Mesenteric fat pad (tissue), 1 donor: Measurements from ENCODE around the gene LDLRAD3. TPM values are rescaled to one million over a fixed set of nuclear protein-coding genes. Genes with fewer than 3 reads are reported as not detected.

Experiments
- DNase-seq: peaks from one replicate; pipeline ENCODE4 v3.0.0-alpha.2; 2020; ENCODE audit warnings: low spot score
- total RNA-seq: library from RNA; stranded (reverse); fragmentation: NEBNext Ultra II Directional; extraction: Animal tissue kit (Norgen Biotek cat#: 25700); gene quantifications from one replicate; pipeline ENCODE4 v1.2.1, GENCODE V29; 2021
- donor health status: DM: yes; HTN: yes; CAD: no.

LDLRAD3 gene
- total RNA-seq, 1 donor from 2014 or later: 69.2 TPM

GRCh38 chr11:36071917-36072500, 128.1 kb downstream of the LDLRAD3 start:
- no peak for DNase-seq

GRCh38 chr11:36073411-36074203, 129.7 kb downstream of the LDLRAD3 start:
- DNase-seq: no peak

GRCh38 chr11:36074941-36075431, 131.1 kb downstream of the LDLRAD3 start:
- DNase-seq: no peak

- DNase-seq: no peak
Observed at GRCh38 chr11:36077368-36077767, 133.5 kb downstream of the LDLRAD3 start.

GRCh38 chr11:36077886-36078685, 134.2 kb downstream of the LDLRAD3 start:
- DNase-seq: no peak

- DNase-seq: no peak
Observed at GRCh38 chr11:36078686-36079055, 134.8 kb downstream of the LDLRAD3 start.

- DNase-seq: no peak
Observed at GRCh38 chr11:36079878-36080675, 136.2 kb downstream of the LDLRAD3 start.

- DNase-seq: no peak
Observed at GRCh38 chr11:36081274-36081945, 137.5 kb downstream of the LDLRAD3 start.

- DNase-seq: no peak
Observed at GRCh38 chr11:36086366-36086765, 142.5 kb downstream of the LDLRAD3 start.

- no peak for DNase-seq
Observed at GRCh38 chr11:36088266-36088972, 144.6 kb downstream of the LDLRAD3 start.

GRCh38 chr11:36089920-36090319, 146.1 kb downstream of the LDLRAD3 start:
- DNase-seq: no peak

GRCh38 chr11:36090356-36091109, 146.7 kb downstream of the LDLRAD3 start:
- no peak for DNase-seq

- DNase-seq: no peak
Observed at GRCh38 chr11:36091256-36091811, 147.5 kb downstream of the LDLRAD3 start.

GRCh38 chr11:36092314-36093030, 148.6 kb downstream of the LDLRAD3 start:
- no peak for DNase-seq

GRCh38 chr11:36093548-36093947, 149.7 kb downstream of the LDLRAD3 start:
- DNase-seq: no peak

- DNase-seq: no peak
Observed at GRCh38 chr11:36094164-36094563, 150.3 kb downstream of the LDLRAD3 start.

GRCh38 chr11:36095716-36096115, 151.9 kb downstream of the LDLRAD3 start:
- DNase-seq: no peak

GRCh38 chr11:36097219-36097650, 153.4 kb downstream of the LDLRAD3 start:
- no peak for DNase-seq
